ENCODE data around the gene HOXB6.

The HOXB6 gene

GRCh38 chr17:48578616-48579470, 25.9 kb downstream of the HOXB6 start:
- no peak for DNase-seq

- peak; percentile 75 for DNase-seq
Observed at GRCh38 chr17:48577946-48578615, 26.7 kb downstream of the HOXB6 start, which contains the start of gene HOXB4. Gene HOXB4 (minus strand): TSS chr17:48578350. CDS start chr17:48578319, 31 bp downstream.

DNA sequence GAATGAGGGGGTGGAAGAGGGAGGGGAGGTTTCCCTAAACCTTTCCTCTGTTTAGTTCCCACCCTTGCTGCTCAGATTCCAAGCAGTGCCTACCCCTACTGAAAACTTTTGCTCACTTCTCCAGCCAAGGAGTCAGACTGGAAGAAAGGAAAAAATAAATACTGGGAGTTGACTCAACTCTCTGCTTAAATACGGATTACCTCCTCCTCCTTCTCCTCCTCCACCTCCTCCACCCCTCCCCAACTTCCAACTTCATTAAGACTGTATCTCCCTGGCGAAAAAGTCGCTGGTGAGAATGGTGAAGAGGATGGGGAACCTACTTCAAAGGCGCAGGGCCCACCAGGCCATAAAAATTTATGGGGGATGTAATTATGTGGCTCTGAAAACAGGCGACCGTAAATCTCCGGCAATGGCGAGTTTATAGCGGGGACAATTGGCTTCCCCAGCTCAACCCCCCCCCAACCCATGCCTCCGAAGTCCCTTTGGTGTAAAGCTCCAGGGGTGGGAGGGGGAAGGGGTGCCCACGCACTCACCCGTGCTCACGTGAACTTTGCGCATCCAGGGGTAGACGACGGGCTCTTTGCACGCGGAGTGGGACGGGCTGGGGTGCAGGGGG, 27.3 kb downstream of the HOXB6 start:
- DNase-seq: no peak

GRCh38 chr17:48576479-48577309, 28.1 kb downstream of the HOXB6 start:
- no peak for DNase-seq

DNA sequence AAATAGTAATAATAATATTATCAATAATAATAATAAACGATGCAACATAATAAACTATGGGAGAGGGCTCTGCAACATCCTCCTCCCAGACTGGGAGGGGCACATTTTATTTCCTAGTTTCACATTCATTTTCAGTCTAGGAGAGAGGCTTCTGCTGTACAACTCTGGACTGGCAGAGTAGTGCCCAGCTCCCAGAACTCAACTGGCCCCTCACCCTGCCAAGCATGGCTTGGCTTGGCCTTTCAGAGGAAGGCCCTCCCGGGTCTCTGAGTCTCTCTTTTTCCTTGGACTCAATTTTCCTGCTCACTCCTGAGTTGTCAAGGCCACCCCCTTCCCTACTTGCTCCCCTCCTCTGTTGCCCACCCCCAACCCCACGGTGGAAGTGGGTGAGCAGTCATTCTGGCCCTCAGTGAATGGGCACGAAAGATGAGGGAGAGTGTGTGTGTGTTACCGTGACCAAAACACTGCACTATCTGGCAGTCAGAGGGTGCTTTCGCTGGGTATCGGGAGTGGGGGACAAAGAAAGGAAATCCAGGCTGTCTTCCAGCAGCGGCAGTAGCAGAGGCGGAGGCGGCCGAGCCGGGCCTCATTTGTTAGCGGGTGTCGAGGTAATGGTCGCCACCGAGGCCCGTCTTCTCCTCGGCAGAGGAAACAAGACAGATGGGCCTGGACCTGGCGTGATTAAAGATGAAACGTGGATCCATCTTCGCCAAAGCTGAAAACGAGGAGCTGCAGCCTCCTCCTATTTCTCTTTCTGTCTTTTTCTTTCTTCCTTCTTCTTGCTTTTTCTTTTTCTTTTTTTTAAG, 28.9 kb downstream of the HOXB6 start:
- no peak for DNase-seq

- no peak for DNase-seq
Observed at GRCh38 chr17:48575066-48575582, 29.7 kb downstream of the HOXB6 start.

DNA sequence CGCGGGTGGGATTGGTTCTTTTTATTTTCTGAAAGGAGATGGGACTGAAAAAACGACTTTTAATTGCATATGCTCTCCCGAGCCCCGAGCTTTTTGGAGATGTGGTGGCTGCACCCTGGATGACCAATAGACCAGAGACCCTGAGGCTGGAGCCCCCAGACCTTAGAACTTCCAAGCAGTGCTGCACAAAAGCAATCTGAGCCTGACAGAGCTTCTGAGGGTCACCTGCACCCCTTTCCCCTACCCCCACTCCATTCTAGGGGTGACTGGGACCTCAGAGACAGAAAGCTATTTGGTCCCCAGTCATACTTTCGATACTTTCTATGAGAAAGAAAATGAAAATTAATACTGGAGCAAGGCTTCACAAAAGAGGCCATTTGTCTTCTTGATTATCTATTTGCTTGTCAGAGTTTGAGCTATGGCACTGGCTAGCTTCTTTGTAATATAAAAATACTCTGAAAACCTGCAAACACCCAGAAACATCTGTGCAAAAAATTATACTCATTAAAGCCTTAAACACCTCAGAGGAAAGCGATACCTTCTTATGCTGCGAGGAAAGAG, 30.2 kb downstream of the HOXB6 start:
- no peak for DNase-seq

- no peak for DNase-seq
Observed at GRCh38 chr17:48571826-48572417, 32.9 kb downstream of the HOXB6 start.

- no peak for DNase-seq
Observed at GRCh38 chr17:48571024-48571818, 33.6 kb downstream of the HOXB6 start.

DNA sequence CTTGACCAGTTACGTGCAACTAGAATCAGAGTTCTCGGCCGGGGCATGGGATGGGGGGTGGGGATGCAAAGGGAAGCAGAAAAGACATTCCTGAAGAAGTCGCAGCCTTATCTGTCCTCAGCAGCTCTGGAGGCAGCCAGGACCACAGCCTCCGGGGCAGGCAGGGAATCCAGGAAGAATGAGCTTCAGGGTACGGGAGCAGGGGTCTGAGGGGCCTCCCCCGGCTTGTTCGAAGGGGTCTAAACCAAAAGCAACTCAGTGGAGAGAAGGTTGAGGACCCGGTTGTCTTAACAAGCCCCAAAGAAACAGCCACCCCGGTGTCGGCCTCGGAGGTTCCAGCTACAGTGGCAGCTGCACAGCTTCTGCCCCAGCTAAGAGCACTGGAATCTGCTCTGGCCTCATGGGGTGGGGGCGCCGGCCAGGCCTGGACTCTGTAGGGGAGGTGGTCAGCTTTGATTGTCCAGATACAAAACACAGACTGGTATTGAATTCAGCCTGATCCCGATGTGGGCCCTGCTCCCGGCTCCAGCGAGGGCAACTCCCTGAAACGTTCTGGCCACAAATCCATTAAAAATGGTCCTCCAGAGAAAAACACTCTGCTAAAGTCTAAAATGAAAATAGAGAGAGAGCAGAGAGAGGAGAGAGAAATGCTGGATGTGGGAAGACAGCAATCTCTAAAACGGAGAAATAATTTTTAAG, 34.3 kb downstream of the HOXB6 start:
- no peak for DNase-seq

DNA sequence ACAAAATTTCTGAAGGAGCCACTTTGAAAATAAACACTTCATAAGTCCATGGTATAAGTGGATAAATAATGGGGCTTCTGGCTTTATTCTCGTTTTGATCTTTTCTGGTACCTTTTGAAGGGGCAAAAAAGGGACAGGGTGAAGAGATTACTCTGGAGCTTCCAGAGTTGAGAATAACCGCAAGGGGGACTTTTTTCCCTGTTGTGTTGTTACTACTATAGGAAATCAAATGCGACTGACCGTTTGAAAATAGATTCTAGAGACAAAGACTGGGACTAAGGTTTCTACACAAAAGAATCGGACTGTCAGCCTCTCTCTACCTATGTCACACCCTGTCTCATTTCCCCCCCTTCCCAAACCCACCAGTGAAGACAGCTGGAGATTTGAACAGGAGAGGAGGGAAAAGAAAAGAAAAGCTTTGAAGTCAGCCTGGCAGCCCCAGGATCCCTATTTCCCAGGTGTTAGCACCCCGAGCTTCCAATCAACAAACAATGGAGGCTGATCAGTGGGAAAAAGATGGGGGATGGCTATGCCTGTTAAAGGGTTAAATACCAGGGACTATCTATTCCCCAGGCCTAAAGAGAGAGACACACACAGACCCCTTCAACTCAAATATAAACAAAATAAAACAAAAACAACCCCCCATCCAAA, 35.0 kb downstream of the HOXB6 start:
- no peak for DNase-seq

DNA sequence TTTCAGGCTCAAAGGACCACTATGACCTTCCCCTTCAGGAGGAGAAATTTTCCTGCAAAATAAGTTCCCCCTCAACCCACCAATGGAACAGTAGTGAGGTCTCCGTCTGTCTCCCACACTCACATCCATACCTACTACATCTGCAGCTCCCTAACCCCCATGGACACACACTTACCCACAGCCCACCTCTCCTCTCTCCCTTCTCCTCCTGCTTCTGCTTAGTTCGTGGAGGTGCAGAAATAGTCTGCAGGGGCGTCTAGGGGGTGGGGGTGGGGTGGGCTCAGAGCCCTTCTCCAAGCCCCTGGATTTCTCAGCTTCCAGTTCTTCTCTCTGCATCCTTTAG, 35.6 kb downstream of the HOXB6 start:
- no peak for DNase-seq

- no peak for DNase-seq
Observed at GRCh38 chr17:48568499-48569239, 36.1 kb downstream of the HOXB6 start.

GRCh38 chr17:48567646-48568354, 37.0 kb downstream of the HOXB6 start:
- DNase-seq: no peak

DNA sequence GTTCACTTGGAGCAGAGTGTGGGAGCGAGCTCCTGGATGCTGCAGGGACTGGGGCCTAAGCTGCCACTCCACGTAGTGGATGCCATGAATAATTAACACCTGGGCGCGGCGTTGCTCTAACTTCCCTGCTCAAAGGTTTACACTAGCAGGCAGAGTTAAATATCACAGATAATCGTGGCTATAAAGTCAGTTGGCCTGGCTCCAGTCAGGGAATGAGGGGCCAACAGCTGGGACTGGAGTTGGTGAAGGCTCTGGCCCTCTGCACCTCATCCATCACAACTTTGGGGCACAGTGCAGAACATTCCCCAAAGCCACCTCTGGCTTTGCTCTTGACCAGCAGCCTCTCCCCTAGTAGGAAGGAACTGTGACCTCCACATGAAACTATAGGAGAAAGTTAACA, 37.6 kb downstream of the HOXB6 start:
- DNase-seq: no peak

DNA sequence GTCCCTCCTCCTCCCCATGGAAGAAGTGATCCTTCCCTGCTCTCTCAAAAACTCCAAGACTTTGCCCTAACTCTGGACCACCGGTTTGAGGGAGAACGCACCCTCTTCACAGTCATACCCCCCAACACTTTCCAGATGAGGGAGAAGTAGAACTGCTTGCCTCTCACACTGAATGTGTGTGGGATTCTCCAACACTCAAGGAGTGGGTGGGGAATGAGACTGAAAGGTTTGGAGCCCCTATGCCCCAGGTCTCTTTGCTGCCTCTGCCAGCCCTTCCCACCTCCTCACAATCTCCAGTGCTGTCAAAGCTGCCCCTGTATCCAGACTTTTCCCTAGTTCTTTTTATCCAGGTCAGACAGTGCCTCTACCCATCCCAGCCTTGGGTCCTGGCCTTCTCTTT, 38.1 kb downstream of the HOXB6 start:
- DNase-seq: no peak

- DNase-seq: no peak
Observed at GRCh38 chr17:48565925-48566710, 38.7 kb downstream of the HOXB6 start.

All from stimulated activated CD4-positive, alpha-beta T cell treated with anti-CD3 and anti-CD28 coated beads, Interleukin-4, amount 100 ng/mL, for 24 hours (primary cell).